ENCODE measurements around the gene INAVA. TPM values are rescaled to one million over a fixed set of nuclear protein-coding genes. Genes with fewer than 3 reads are reported as not detected.

INAVA gene
- total RNA-seq, 1 donor from 2014 or later: not detected

GRCh38 chr1:200877010-200877409, 17.7 kb upstream of the INAVA start:
- intact Hi-C loops (cut with micrococcal nuclease): no loop called here

- intact Hi-C loops (cut with micrococcal nuclease): no loop called here
Observed at GRCh38 chr1:200877839-200878551, 16.7 kb upstream of the INAVA start.

GRCh38 chr1:200880212-200880611, 14.5 kb upstream of the INAVA start:
- intact Hi-C loops (cut with micrococcal nuclease): no loop called here

- intact Hi-C loops (cut with micrococcal nuclease): no loop called here
Observed at GRCh38 chr1:200883118-200883517, 11.6 kb upstream of the INAVA start.

- intact Hi-C loops (cut with micrococcal nuclease): no loop called here
Observed at GRCh38 chr1:200885623-200886402, 8.9 kb upstream of the INAVA start.

GRCh38 chr1:200886594-200886993, 8.1 kb upstream of the INAVA start:
- intact Hi-C loops (cut with micrococcal nuclease): no loop called here

- intact Hi-C loops (cut with micrococcal nuclease): no loop called here
Observed at GRCh38 chr1:200887036-200887435, 7.7 kb upstream of the INAVA start.

GRCh38 chr1:200887772-200888348, 6.8 kb upstream of the INAVA start:
- intact Hi-C loops (cut with micrococcal nuclease): no loop called here

GRCh38 chr1:200888349-200888838, 6.3 kb upstream of the INAVA start:
- intact Hi-C loops (cut with micrococcal nuclease): no loop called here

- intact Hi-C loops (cut with micrococcal nuclease): no loop called here
Observed at GRCh38 chr1:200889571-200889970, 5.1 kb upstream of the INAVA start.

- intact Hi-C loops (cut with micrococcal nuclease): no loop called here
Observed at GRCh38 chr1:200890027-200890426, 4.7 kb upstream of the INAVA start.

- intact Hi-C loops (cut with micrococcal nuclease): no loop called here
Observed at GRCh38 chr1:200890818-200891773, 3.6 kb upstream of the INAVA start.

- intact Hi-C loops (cut with micrococcal nuclease): no loop called here
Observed at GRCh38 chr1:200891774-200892157, 2.9 kb upstream of the INAVA start.

- intact Hi-C loops (cut with micrococcal nuclease): no loop called here
Observed at GRCh38 chr1:200892546-200892945, 2.2 kb upstream of the INAVA start.

GRCh38 chr1:200892958-200893357, 1.7 kb upstream of the INAVA start:
- intact Hi-C loops (cut with micrococcal nuclease): no loop called here

GRCh38 chr1:200893411-200893901, 1.2 kb upstream of the INAVA start:
- intact Hi-C loops (cut with micrococcal nuclease): no loop called here

GRCh38 chr1:200895443-200895789, 716 bp downstream of the INAVA start:
- intact Hi-C loops (cut with micrococcal nuclease): no loop called here

GRCh38 chr1:200895801-200896530, 1.3 kb downstream of the INAVA start:
- intact Hi-C loops (cut with micrococcal nuclease): no loop called here

GRCh38 chr1:200896531-200897196, 2.0 kb downstream of the INAVA start:
- intact Hi-C loops (cut with micrococcal nuclease): no loop called here

GRCh38 chr1:200897259-200897658, 2.6 kb downstream of the INAVA start:
- intact Hi-C loops (cut with micrococcal nuclease): no loop called here
